Lower lobe of right lung (tissue), 2 donors: ENCODE data around the gene CRYGN. TPM values are rescaled to one million over a fixed set of nuclear protein-coding genes. Genes with fewer than 3 reads are reported as not detected.

Experiments used
- ATAC-seq, 2 donors: fragments of 200-7000 bp; cut with Tn5 transposase; one replicate each; pipeline ENCODE4 v1.9.1; 2020 to 2022; ENCODE audit warnings: mild to moderate bottlenecking in 2 of 2, moderate library complexity in 2 of 2
- DNase-seq: peaks from one replicate; pipeline ENCODE4 v3.0.0-alpha.2; 2020
- H3K27ac ChIP-seq: fragments of 200-600 bp; one replicate; pipeline ENCODE4 v1.8.0; 2022
- H3K27me3 ChIP-seq: fragments of 200-600 bp; one replicate; pipeline ENCODE4 v1.8.0; 2022; ENCODE audit warnings: low read depth
- H3K36me3 ChIP-seq: fragments of 200-600 bp; one replicate; pipeline ENCODE4 v1.8.0; 2022; ENCODE audit warnings: mild to moderate bottlenecking
- H3K4me1 ChIP-seq: fragments of 200-600 bp; one replicate; pipeline ENCODE4 v1.8.0; 2022
- H3K4me3 ChIP-seq: fragments of 200-600 bp; one replicate; pipeline ENCODE4 v1.8.0; 2022; ENCODE audit warnings: mild to moderate bottlenecking
- H3K9me3 ChIP-seq: fragments of 200-600 bp; one replicate; pipeline ENCODE4 v1.8.0; 2022
- intact Hi-C: fragments of 100-400 bp; cut with DNase I; formaldehyde crosslinking; loops from one replicate; pipeline ENCODE4 v1.11.0; 2022
- microRNA-seq: library from miRNA; unstranded; fragments of <30 nt; microRNA quantifications from one replicate; pipeline ENCODE4 v1.2.0, GENCODE V29; 2020; ENCODE audit warnings: borderline number of aligned reads
- total RNA-seq: library from RNA; stranded (reverse); fragmentation: NEBNext Ultra II Directional; extraction: Animal tissue kit (Norgen Biotek cat#: 25700); gene quantifications from one replicate; pipeline ENCODE4 v1.2.1, GENCODE V29; 2021
- TF ChIP-seq, protein P1 (sequence below): fragments of 200-600 bp; IDR thresholded peaks from one replicate; pipeline ENCODE4 v1.8.0; 2022; ENCODE audit warnings: antibody characterized with exemption, mild to moderate bottlenecking
- donor health status: DM: no; HTN: yes; CAD: no; lungs with severe emphysema.

Gene CRYGN
- total RNA-seq, 1 donor from 2014 or later: not detected

DNA sequence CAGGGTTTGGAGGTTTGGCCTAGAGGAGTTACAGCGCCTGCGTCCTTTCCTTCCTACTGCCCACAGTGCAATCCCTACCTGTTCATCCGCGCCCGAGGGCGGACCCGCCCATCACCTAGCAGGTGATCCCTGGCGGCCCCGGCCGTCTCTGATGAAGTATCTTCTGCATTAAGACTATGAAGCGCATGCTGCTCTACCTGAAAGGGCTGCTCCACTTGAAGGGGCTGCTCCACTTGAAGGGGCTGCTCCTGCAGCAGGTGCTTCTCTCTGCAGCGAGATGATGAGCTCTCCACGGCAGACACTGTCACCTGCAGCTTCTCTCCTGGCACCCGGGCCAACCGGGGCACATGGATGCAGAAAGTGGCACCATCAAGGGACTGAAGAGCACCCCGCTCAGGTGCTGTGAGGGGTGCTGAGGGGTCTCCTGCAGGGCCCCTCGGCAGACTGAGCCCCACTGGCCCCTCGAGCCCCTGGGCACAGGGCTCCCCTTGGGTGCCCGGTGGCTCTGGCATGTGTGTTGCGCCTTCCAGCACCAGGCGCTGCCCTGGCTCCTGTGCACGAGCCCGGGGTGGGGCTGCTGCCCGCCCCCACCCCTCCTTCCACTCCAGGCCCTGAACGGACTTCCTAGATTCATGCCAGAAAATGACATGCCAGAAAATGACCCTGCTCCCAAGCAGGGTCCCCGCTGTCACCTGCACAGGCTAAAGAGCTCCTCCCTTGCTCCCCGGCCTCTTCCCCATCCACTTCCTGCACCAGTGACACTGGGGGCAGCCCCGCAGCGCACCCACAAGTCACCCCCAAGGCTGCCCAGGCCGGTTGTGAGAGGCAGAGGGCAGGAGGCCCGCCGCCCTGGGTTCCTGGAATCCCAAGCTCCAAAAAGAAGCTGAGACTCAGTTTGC lies 59.5 kb downstream of the CRYGN start:
- Histone ChIP-seq H3K36me3 (peaks cover 35% of the 10 kb centered on the region), H3K27ac (no peak overlapping the region), H3K4me1 (peaks cover 15% of the 10 kb centered on the region), H3K9me3 (no peaks in the 10 kb centered on the region), H3K27me3 (peaks cover 27% of the 10 kb centered on the region), H3K4me3 (no peak overlapping the region)
- ATAC-seq: no peak
- intact Hi-C loops: no loop called here
- no peak for DNase-seq
- TF ChIP-seq, protein P1, sequence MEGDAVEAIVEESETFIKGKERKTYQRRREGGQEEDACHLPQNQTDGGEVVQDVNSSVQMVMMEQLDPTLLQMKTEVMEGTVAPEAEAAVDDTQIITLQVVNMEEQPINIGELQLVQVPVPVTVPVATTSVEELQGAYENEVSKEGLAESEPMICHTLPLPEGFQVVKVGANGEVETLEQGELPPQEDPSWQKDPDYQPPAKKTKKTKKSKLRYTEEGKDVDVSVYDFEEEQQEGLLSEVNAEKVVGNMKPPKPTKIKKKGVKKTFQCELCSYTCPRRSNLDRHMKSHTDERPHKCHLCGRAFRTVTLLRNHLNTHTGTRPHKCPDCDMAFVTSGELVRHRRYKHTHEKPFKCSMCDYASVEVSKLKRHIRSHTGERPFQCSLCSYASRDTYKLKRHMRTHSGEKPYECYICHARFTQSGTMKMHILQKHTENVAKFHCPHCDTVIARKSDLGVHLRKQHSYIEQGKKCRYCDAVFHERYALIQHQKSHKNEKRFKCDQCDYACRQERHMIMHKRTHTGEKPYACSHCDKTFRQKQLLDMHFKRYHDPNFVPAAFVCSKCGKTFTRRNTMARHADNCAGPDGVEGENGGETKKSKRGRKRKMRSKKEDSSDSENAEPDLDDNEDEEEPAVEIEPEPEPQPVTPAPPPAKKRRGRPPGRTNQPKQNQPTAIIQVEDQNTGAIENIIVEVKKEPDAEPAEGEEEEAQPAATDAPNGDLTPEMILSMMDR: no peak

DNA sequence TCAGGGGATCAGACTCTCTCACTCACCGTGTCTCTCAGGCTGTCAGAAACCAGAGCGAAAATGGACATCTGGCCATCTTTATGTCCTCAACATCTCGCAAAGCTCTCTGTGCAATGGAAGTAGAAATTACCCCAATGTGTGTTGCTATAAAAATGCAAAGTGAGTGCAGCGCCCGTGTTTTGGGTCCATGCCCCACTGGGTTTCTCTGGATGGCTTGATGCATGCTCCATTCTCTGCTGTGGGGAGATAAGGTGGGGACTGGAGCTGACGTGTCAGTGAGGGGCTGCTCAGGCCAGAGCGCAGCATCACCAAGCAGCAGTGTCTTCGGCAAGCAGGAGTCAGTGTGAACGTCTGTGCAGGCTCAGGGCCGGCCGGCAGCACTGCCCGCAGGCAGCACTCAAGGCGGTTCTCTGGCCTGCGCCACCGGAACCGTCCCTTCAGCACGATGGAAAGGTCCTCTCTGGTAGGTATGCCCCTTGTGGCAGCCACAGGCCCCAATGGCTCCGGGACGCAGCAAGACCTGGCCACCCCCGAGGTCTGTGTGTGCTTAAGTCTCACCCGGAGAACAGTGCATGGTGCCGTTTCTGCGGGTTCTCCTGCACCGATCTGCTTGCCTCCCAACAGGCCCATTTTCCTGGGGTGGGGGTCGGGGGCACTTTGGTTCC lies 60.3 kb downstream of the CRYGN start:
- DNase-seq (no peak), ATAC-seq (no peak)
- intact Hi-C loops: loop anchor here (10.0 kb wide), 1 partner anchor 65 kb away; the partner anchor contains the start of gene CRYGN

DNA sequence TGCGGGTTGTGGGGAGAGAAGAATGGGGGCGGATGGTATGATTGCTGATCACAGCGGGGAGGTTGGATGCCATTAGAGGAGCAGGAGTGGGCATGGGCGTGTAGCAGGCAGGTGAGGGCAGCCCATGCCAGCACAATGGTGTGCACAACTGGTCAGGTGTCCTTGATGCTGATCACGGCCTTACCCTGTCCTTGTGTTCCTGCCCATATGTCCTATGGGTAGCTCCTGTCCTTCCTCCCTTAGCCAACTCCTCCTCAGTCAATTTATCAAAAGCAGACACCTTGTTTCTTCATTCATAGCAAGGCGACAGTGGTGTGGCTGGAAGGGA lies 60.8 kb downstream of the CRYGN start:
- Histone ChIP-seq H3K4me3 (no peak overlapping the region), H3K36me3 (peaks cover 48% of the 10 kb centered on the region), H3K9me3 (no peaks in the 10 kb centered on the region), H3K27me3 (peaks cover 27% of the 10 kb centered on the region), H3K27ac (no peak overlapping the region), H3K4me1 (peaks cover 15% of the 10 kb centered on the region)
- intact Hi-C loops: loop anchor here (10.0 kb wide), 1 partner anchor 66 kb away; the partner anchor contains the start of gene CRYGN
- ATAC-seq: no peak
- TF ChIP-seq, protein P1: no peak
- DNase-seq: no peak

More for the DNA sequence above, 60.3 kb downstream of the CRYGN start:
- TF ChIP-seq, protein P1: no peak
- peaks cover 43% of the 10 kb centered on the region for H3K36me3 ChIP-seq
- H3K27ac ChIP-seq: no peak overlapping the region
- peaks cover 27% of the 10 kb centered on the region for H3K27me3 ChIP-seq
- no peaks in the 10 kb centered on the region for H3K9me3 ChIP-seq
- H3K4me3 ChIP-seq: no peak overlapping the region
- H3K4me1 ChIP-seq: peaks cover 15% of the 10 kb centered on the region

Small RNA genes within 50 kb of the gene (microRNA-seq; reads per million reads assigned to microRNA genes)
- gene MIR3907: not detected

Other genes starting within 250 kb of the CRYGN start
- not detected for gene H2BK1, start 229.7 kb downstream of the CRYGN start, total RNA-seq
- 23.3 TPM for gene ABCF2, start 212.9 kb downstream of the CRYGN start, total RNA-seq
- 34.7 TPM for gene CHPF2, start 207.7 kb downstream of the CRYGN start, total RNA-seq
- 53.1 TPM for gene SMARCD3, start 191.4 kb downstream of the CRYGN start, total RNA-seq
- 53.7 TPM for gene NUB1, start 98.3 kb downstream of the CRYGN start, total RNA-seq
- gene WDR86, start 30.1 kb downstream of the CRYGN start, total RNA-seq: 4.4 TPM
- 96.0 TPM for gene RHEB, start 79.8 kb upstream of the CRYGN start, total RNA-seq